DND-41 (cell line): ENCODE results near the gene TSPO.

Experiments used
- CTCF ChIP-seq: IDR thresholded peaks from 2 replicates; pipeline ENCODE4 v1.5.1; 2012; ENCODE audit warnings: borderline replicate concordance, low read length, moderate library complexity, mild to moderate bottlenecking; ENCODE audit not compliant: poor library complexity, severe bottlenecking; ENCODE audit errors: extremely low read depth
- EZH2 ChIP-seq: IDR thresholded peaks from 3 replicates; pipeline ENCODE4 v1.6.1; 2012; ENCODE audit warnings: borderline replicate concordance, low read depth, mild to moderate bottlenecking, moderate library complexity, low read length, inconsistent platforms; ENCODE audit not compliant: severe bottlenecking

GRCh38 chr22:43182726-43183125, 31.4 kb downstream of the TSPO start:
- TF ChIP-seq CTCF (no peak), EZH2 (no peak)
